ENCODE data around the gene RARRES2.

RARRES2 gene

GRCh38 chr7:150363370-150363769 is 21.9 kb upstream of the RARRES2 start:
- no peak for DNase-seq (ENCODE audit: low read depth in 1 of 2, low spot score in 1 of 2)

- DNase-seq (ENCODE audit: low read depth in 1 of 2, low spot score in 1 of 2), result no peak
Measured at GRCh38 chr7:150361807-150362621, 20.6 kb upstream of the RARRES2 start.

- no peak for DNase-seq (ENCODE audit: low read depth in 1 of 2, low spot score in 1 of 2)
Measured at GRCh38 chr7:150361402-150361801, 20.0 kb upstream of the RARRES2 start.

- DNase-seq (ENCODE audit: low read depth in 1 of 2, low spot score in 1 of 2), result no peak
Measured at GRCh38 chr7:150360363-150361058, 19.1 kb upstream of the RARRES2 start.

- no peak for DNase-seq (ENCODE audit: low read depth in 1 of 2, low spot score in 1 of 2)
Measured at GRCh38 chr7:150359622-150360362, 18.4 kb upstream of the RARRES2 start.

GRCh38 chr7:150358988-150359621 is 17.7 kb upstream of the RARRES2 start:
- no peak for DNase-seq (ENCODE audit: low read depth in 1 of 2, low spot score in 1 of 2)

- no peak for DNase-seq (ENCODE audit: low read depth in 1 of 2, low spot score in 1 of 2)
Measured at GRCh38 chr7:150358433-150358832, 17.0 kb upstream of the RARRES2 start.

GRCh38 chr7:150357771-150358427 is 16.5 kb upstream of the RARRES2 start:
- no peak for DNase-seq (ENCODE audit: low read depth in 1 of 2, low spot score in 1 of 2)

GRCh38 chr7:150357270-150357669 is 15.8 kb upstream of the RARRES2 start:
- DNase-seq (ENCODE audit: low read depth in 1 of 2, low spot score in 1 of 2), result peak; percentile 19 to 44

- no peak for DNase-seq (ENCODE audit: low read depth in 1 of 2, low spot score in 1 of 2)
Measured at GRCh38 chr7:150356265-150356897, 15.0 kb upstream of the RARRES2 start.

GRCh38 chr7:150355666-150356059 is 14.2 kb upstream of the RARRES2 start:
- no peak for DNase-seq (ENCODE audit: low read depth in 1 of 2, low spot score in 1 of 2)

GRCh38 chr7:150351587-150352194 is 10.3 kb upstream of the RARRES2 start:
- DNase-seq (ENCODE audit: low read depth in 1 of 2, low spot score in 1 of 2), result no peak

- DNase-seq (ENCODE audit: low read depth in 1 of 2, low spot score in 1 of 2), result no peak
Measured at GRCh38 chr7:150346922-150347321, 5.5 kb upstream of the RARRES2 start.

- no peak for DNase-seq (ENCODE audit: low read depth in 1 of 2, low spot score in 1 of 2)
Measured at GRCh38 chr7:150345012-150345411, 3.6 kb upstream of the RARRES2 start.

GRCh38 chr7:150344299-150344698 is 2.9 kb upstream of the RARRES2 start:
- DNase-seq (ENCODE audit: low read depth in 1 of 2, low spot score in 1 of 2), result no peak

- no peak for DNase-seq (ENCODE audit: low read depth in 1 of 2, low spot score in 1 of 2)
Measured at GRCh38 chr7:150343225-150343624, 1.8 kb upstream of the RARRES2 start.

GRCh38 chr7:150342121-150342408 is 636 bp upstream of the RARRES2 start:
- no peak for DNase-seq (ENCODE audit: low read depth in 1 of 2, low spot score in 1 of 2)

GRCh38 chr7:150340875-150341262 is 560 bp downstream of the RARRES2 start:
- no peak for DNase-seq (ENCODE audit: low read depth in 1 of 2, low spot score in 1 of 2)

GRCh38 chr7:150340024-150340749 is 1.2 kb downstream of the RARRES2 start:
- no peak for DNase-seq (ENCODE audit: low read depth in 1 of 2, low spot score in 1 of 2)

GRCh38 chr7:150339409-150339809 is 2.0 kb downstream of the RARRES2 start:
- DNase-seq (ENCODE audit: low read depth in 1 of 2, low spot score in 1 of 2), result no peak

All from stimulated activated CD4-positive, alpha-beta T cell treated with anti-CD3 and anti-CD28 coated beads, Interleukin-15, amount 100 ng/mL, for 1 hour (primary cell).